Kidney (tissue), 14 donors: Measurements from ENCODE around the gene DTX1. TPM values are rescaled to one million over a fixed set of nuclear protein-coding genes. Genes with fewer than 3 reads are reported as not detected.

Experiments
- DNase-seq, 5 donors: peaks; one replicate each; pipeline ENCODE4 v3.0.0-alpha.2; 2013 to 2020
- FAIRE-seq: peaks from 2 replicates; lab custom pipeline; 2012; peaks lifted over from hg19 to GRCh38; lab: Jason Lieb, UNC
- H3K27ac ChIP-seq, 2 donors: one replicate each; pipeline ENCODE4 v1.7.0; 2013; ENCODE audit warnings: low read depth in 2 of 2, low read length in 2 of 2, inconsistent platforms in 1 of 2
- H3K27me3 ChIP-seq: one replicate; pipeline ENCODE4 v1.7.1; 2013; ENCODE audit warnings: low read length, inconsistent platforms; ENCODE audit not compliant: control insufficient read depth, insufficient read depth
- H3K36me3 ChIP-seq, 3 donors: one replicate each; pipeline versions ENCODE4 v1.7.0 to v1.7.1; 2013; ENCODE audit warnings: low read length in 3 of 3, control low read depth in 1 of 3, inconsistent platforms in 1 of 3; ENCODE audit not compliant: insufficient read depth in 3 of 3, control insufficient read depth in 2 of 3
- H3K4me1 ChIP-seq, 3 donors: one replicate each; pipeline versions ENCODE4 v1.7.0 to v1.7.1; 2013; ENCODE audit warnings: low read length in 3 of 3, inconsistent platforms in 1 of 3, low read depth in 1 of 3; ENCODE audit not compliant: control insufficient read depth in 2 of 3, insufficient read depth in 2 of 3
- H3K4me3 ChIP-seq, 3 donors: one replicate each; pipeline versions ENCODE4 v1.7.0 to v1.8.1; 2013; ENCODE audit warnings: low read length in 3 of 3, control low read depth in 1 of 3, inconsistent platforms in 1 of 3
- H3K9ac ChIP-seq, 3 donors: one replicate each; pipeline versions ENCODE4 v1.7.0 to v1.7.1; 2013; ENCODE audit warnings: low read length in 3 of 3, control low read depth in 1 of 3, inconsistent platforms in 1 of 3
- H3K9me3 ChIP-seq, 3 donors: one replicate each; pipeline versions ENCODE4 v1.7.0 to v1.7.1; 2013; ENCODE audit warnings: low read length in 3 of 3, control low read depth in 1 of 3, inconsistent platforms in 1 of 3; ENCODE audit not compliant: control insufficient read depth in 2 of 3, insufficient read depth in 1 of 3
- intact Hi-C: fragments of 100-400 bp; cut with DNase I; formaldehyde crosslinking; loops from one replicate; pipeline ENCODE4 v1.11.1; 2022
- polyA plus RNA-seq: library from polyadenylated mRNA; stranded (reverse); fragments of 350-450 nt; fragmentation: Illumina TruSeq; extraction: RNeasy Lipid Tissue Mini Kit (QIAGEN cat#74804); gene quantifications from one replicate; pipeline ENCODE4 v1.2.3, GENCODE V29; 2014; ENCODE audit warnings: low read depth, low replicate concordance; ENCODE audit not compliant: insufficient read depth
- total RNA-seq: library from RNA; stranded (reverse); fragmentation: NEBNext Ultra II Directional; extraction: Animal tissue kit (Norgen Biotek cat#: 25700); gene quantifications from one replicate; pipeline ENCODE4 v1.2.1, GENCODE V29; 2021
- TF ChIP-seq, protein P1 (sequence below): IDR thresholded peaks from 3 replicates; pipeline ENCODE4 v1.5.1; 2012; ENCODE audit warnings: mild to moderate bottlenecking, moderate library complexity, borderline replicate concordance; ENCODE audit not compliant: insufficient read depth; ENCODE audit errors: extremely low read depth
- donor health status: control.
- donor health status: control.
- donor health status: control.
- donor health status: control.
- donor health status: control.
- donor health status: DM: yes; HTN: yes; CAD: no.
- donor health status: Normal renal cell carcinoma (clear cell type).

DTX1 gene
- total and polyA plus RNA-seq, 2 donors from 2014 or later = 4.9 to 7.3 TPM

DNA sequence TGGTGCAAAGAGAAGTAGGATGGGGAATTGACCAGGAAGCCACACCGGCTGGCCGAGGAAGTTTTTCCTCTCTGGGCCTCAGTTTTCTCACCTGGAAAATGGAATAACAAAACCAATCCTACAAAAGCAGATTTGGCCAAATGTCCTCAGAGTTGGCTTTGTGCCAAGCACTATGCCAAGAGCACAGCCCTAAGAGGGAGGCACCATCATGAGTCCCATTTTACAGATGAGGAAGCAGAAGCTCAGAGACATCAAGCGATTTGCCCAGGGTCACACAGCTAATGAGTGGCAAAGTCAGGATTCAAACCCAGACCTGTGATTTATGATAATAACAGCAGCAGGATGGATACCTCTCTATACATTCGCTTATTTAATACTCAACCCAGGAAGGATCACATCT, 51.8 kb downstream of the DTX1 start:
- Histone ChIP-seq H3K4me3 (no peak overlapping the region), H3K4me1 (peaks cover 0 to 2% (median 0%) of the 10 kb centered on the region in 3 donors), H3K27ac (no peak overlapping the region), H3K9me3 (no peaks in the 10 kb centered on the region), H3K9ac (no peak overlapping the region), H3K36me3 (no peaks in the 10 kb centered on the region), H3K27me3 (no peaks in the 10 kb centered on the region)
- TF ChIP-seq, protein P1, sequence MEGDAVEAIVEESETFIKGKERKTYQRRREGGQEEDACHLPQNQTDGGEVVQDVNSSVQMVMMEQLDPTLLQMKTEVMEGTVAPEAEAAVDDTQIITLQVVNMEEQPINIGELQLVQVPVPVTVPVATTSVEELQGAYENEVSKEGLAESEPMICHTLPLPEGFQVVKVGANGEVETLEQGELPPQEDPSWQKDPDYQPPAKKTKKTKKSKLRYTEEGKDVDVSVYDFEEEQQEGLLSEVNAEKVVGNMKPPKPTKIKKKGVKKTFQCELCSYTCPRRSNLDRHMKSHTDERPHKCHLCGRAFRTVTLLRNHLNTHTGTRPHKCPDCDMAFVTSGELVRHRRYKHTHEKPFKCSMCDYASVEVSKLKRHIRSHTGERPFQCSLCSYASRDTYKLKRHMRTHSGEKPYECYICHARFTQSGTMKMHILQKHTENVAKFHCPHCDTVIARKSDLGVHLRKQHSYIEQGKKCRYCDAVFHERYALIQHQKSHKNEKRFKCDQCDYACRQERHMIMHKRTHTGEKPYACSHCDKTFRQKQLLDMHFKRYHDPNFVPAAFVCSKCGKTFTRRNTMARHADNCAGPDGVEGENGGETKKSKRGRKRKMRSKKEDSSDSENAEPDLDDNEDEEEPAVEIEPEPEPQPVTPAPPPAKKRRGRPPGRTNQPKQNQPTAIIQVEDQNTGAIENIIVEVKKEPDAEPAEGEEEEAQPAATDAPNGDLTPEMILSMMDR = no peak
- intact Hi-C loops = no loop called here
- DNase-seq (no peak), FAIRE-seq (no peak)

DNA sequence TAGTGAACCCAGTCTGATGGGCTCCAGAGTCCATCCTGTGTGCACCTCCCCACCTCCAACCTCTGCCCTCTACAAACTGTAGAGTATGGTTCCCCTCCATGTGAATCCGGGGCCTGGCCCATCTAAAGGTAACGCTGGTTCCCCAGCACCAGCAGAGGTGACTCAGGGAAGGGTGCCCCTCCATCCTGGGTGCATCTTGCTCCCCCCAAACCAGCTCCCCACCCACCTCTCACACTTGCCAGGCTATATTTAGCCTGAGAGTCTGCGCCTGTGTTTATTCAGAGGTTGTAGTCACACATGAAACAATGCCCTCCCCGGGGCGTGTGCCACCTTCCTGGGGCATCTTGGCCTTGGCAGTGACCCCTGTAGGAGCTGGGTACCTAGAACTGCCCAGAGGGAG, 52.8 kb downstream of the DTX1 start:
- no peak overlapping the region for H3K4me3 ChIP-seq
- H3K9ac ChIP-seq = no peak overlapping the region
- intact Hi-C loops = no loop called here
- TF ChIP-seq, protein P1 = no peak
- no peaks in the 10 kb centered on the region for H3K36me3 ChIP-seq
- no peaks in the 10 kb centered on the region for H3K27me3 ChIP-seq
- no peaks in the 10 kb centered on the region for H3K4me1 ChIP-seq
- H3K27ac ChIP-seq = no peak overlapping the region
- DNase-seq (peak in 1 of 5 donors; percentile 33), FAIRE-seq (no peak)
- no peaks in the 10 kb centered on the region for H3K9me3 ChIP-seq

DNA sequence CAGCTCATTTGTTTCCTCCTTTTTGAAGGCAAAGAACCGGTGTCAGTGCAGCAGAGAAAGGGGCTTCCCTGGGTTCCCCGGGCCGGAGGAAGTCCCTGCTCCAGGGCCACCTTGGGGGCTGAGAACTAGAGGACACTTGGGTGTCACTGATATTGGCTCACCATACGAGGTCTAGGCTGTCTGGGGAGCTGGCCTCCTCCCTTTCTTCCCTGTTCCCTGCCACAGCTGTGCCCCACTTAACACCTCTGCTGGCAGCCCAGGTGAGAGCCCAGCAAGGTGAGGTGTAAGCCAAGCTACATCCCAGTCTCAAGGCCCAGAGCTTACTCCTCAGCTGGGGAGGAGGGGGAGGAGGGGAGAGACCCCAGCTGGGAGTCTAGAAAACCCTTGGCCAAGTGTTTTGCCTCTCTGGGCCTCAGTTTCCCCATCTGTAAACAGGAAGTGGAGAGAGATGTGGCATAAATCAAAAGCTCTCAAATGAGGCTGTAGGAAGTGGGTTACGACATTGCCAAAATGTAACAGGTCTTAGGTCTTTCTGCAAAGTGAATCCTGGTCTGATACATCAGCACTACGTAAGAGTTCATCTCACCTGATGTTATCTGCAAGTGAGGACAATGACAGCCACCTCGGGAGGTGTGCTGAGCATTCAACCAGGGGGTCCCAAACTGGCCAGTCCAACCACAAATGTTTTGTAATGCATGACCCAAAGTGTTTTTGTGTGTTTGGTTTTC, 53.5 kb downstream of the DTX1 start:
- Histone ChIP-seq H3K4me3 (no peak overlapping the region), H3K27me3 (no peaks in the 10 kb centered on the region), H3K4me1 (no peaks in the 10 kb centered on the region), H3K9me3 (no peaks in the 10 kb centered on the region), H3K9ac (no peak overlapping the region), H3K27ac (no peak overlapping the region), H3K36me3 (no peaks in the 10 kb centered on the region)
- FAIRE-seq (no peak), DNase-seq (peak in 1 of 5 donors; percentile 30)
- intact Hi-C loops = no loop called here
- TF ChIP-seq, protein P1 = no peak
